HS-27A (cell line): ENCODE results near the gene ZNF430.
"Not testable (repeated sequence)": the region's sequence is repeated elsewhere in the genome, so short reads cannot be mapped to it uniquely, and the experiment has no call there.

ENCODE experiments used
- DNase-seq: peaks from one replicate; pipeline ENCODE4 v3.0.0-alpha.2; 2012; ENCODE audit warnings: low read depth, missing footprints

The ZNF430 gene

GRCh38 chr19:21020298-21021227 is at the start of gene ZNF430:
TSS of gene ZNF430 (plus strand) at chr19:21020657. CDS start at chr19:21020801, 144 bp downstream.
- DNase-seq = peak; percentile 84

GRCh38 chr19:20992788-20993187 is 27.7 kb upstream of the ZNF430 start:
- not testable (repeated sequence) for DNase-seq

GRCh38 chr19:20999731-21000352 is 20.6 kb upstream of the ZNF430 start:
- no peak for DNase-seq

- DNase-seq = not testable (repeated sequence)
These were observed 781 bp downstream of the ZNF430 start for GRCh38 chr19:21021238-21021637.

GRCh38 chr19:21022996-21023395 is 2.5 kb downstream of the ZNF430 start:
- DNase-seq = no peak

- no peak for DNase-seq
These were observed 3.4 kb downstream of the ZNF430 start for GRCh38 chr19:21023901-21024300.

GRCh38 chr19:21028969-21029268 is 8.5 kb downstream of the ZNF430 start:
- DNase-seq = no peak

- DNase-seq = no peak
These were observed 24.6 kb downstream of the ZNF430 start for GRCh38 chr19:21045028-21045427.

- no peak for DNase-seq
These were observed 26.0 kb downstream of the ZNF430 start for GRCh38 chr19:21046489-21046888.

GRCh38 chr19:21047716-21048115 is 27.3 kb downstream of the ZNF430 start:
- no peak for DNase-seq

GRCh38 chr19:21052902-21053301 is 32.4 kb downstream of the ZNF430 start:
- no peak for DNase-seq

GRCh38 chr19:21065336-21065735 is 44.9 kb downstream of the ZNF430 start:
- DNase-seq = no peak

- DNase-seq = peak; percentile 50
These were observed 61.8 kb downstream of the ZNF430 start, which contains the start of gene ZNF714 for GRCh38 chr19:21082011-21082975. TSS of gene ZNF714 (plus strand) at chr19:21082203. CDS start at chr19:21098269, 16,066 bp downstream.

- no peak for DNase-seq
These were observed 63.9 kb downstream of the ZNF430 start for GRCh38 chr19:21084343-21084742.

GRCh38 chr19:21087871-21088270 is 67.4 kb downstream of the ZNF430 start:
- no peak for DNase-seq

- DNase-seq = no peak
These were observed 71.7 kb downstream of the ZNF430 start for GRCh38 chr19:21092109-21092508.

- no peak for DNase-seq
These were observed 74.0 kb downstream of the ZNF430 start for GRCh38 chr19:21094347-21095025.

GRCh38 chr19:21098291-21098690 is 77.8 kb downstream of the ZNF430 start:
- DNase-seq = no peak

GRCh38 chr19:21101521-21102242 is 81.2 kb downstream of the ZNF430 start:
- DNase-seq = no peak

- no peak for DNase-seq
These were observed 88.7 kb downstream of the ZNF430 start for GRCh38 chr19:21109116-21109515.
